Small intestine (tissue), 7 donors: ENCODE data around the gene TMEM154. TPM values are rescaled to one million over a fixed set of nuclear protein-coding genes. Genes with fewer than 3 reads are reported as not detected.

Source experiments
- DNase-seq, 2 donors: peaks; one replicate each; pipeline versions ENCODE4 v3.0.0 to v3.0.0-alpha.2; 2013
- FAIRE-seq: peaks from 2 replicates; lab custom pipeline; 2012; peaks lifted over from hg19 to GRCh38; lab: Jason Lieb, UNC
- H3K27ac ChIP-seq, 3 donors: one replicate each; pipeline ENCODE4 v1.5.1; 2013; ENCODE audit warnings: low read length in 2 of 3, mild to moderate bottlenecking in 2 of 3, control low read depth in 1 of 3, inconsistent platforms in 1 of 3, low read depth in 1 of 3, moderate library complexity in 1 of 3
- H3K27me3 ChIP-seq, 3 donors: one replicate each; pipeline ENCODE4 v1.6.1; 2013; ENCODE audit warnings: low read length in 3 of 3, inconsistent platforms in 1 of 3; ENCODE audit not compliant: control insufficient read depth in 3 of 3, insufficient read depth in 3 of 3
- H3K36me3 ChIP-seq, 3 donors: one replicate each; pipeline ENCODE4 v1.6.1; 2013; ENCODE audit warnings: low read length in 3 of 3, inconsistent platforms in 1 of 3, low read depth in 1 of 3, mild to moderate bottlenecking in 1 of 3, moderate library complexity in 1 of 3; ENCODE audit not compliant: control insufficient read depth in 3 of 3, insufficient read depth in 2 of 3
- H3K4me1 ChIP-seq, 3 donors: one replicate each; pipeline ENCODE4 v1.6.1; 2013; ENCODE audit warnings: low read length in 2 of 3, inconsistent platforms in 1 of 3, low read depth in 1 of 3, mild to moderate bottlenecking in 1 of 3, moderate library complexity in 1 of 3; ENCODE audit not compliant: control insufficient read depth in 3 of 3, insufficient read depth in 2 of 3
- H3K4me3 ChIP-seq, 3 donors: one replicate each; pipeline ENCODE4 v1.5.1; 2013; ENCODE audit warnings: low read length in 3 of 3, control low read depth in 1 of 3, inconsistent platforms in 1 of 3, low read depth in 1 of 3, mild to moderate bottlenecking in 1 of 3, moderate library complexity in 1 of 3
- H3K9me3 ChIP-seq, 2 donors: one replicate each; pipeline ENCODE4 v1.6.1; 2013; ENCODE audit warnings: low read depth in 1 of 2, low read length in 1 of 2; ENCODE audit not compliant: control insufficient read depth in 2 of 2, insufficient read depth in 1 of 2
- WGBS, 3 donors: extraction: QIAGEN DNeasy Blood & Tissue Kit; methylation state at CpG; one replicate each; pipeline ENCODE4 v1.1.7; 2013; 5-methylcytosine and 5-hydroxymethylcytosine counted together
- polyA plus RNA-seq, 4 donors: library from polyadenylated mRNA; stranded (reverse) in 3 of 4; unstranded in 1 of 4; fragments of 200-250 nt in 3 of 4; fragments of 120-200 nt in 1 of 4; gene quantifications; one replicate each; pipeline versions ENCODE4 v1.2.1 to v1.2.3, GENCODE V29; 2013
- donor health status: healthy with polysubstance abuse.
- donor health status: control.
- donor health status: control.
- donor health status: Bipolar disorder and iron deficiency.
- donor health status: healthy.

Gene TMEM154
- polyA plus RNA-seq, 4 donors: under 0.01 to 3.8 (median 0.91) TPM

- H3K4me3 ChIP-seq: no peak overlapping the region
- WGBS, 3 donors: 50 to 69% (median 57%) methylated on average over 7 of the region's 7 CpGs
- no peak for FAIRE-seq
- H3K27ac ChIP-seq: no peak overlapping the region
- H3K9me3 ChIP-seq: peaks cover 1 to 25% of the 10 kb centered on the region in 2 donors
- no peaks in the 10 kb centered on the region for H3K27me3 ChIP-seq
- H3K4me1 ChIP-seq: peaks cover 0 to 15% (median 0%) of the 10 kb centered on the region in 3 donors
- H3K36me3 ChIP-seq: no peaks in the 10 kb centered on the region
- peak; percentile 51 to 66 for DNase-seq
Observed at GRCh38 chr4:152655272-152656129, 24.3 kb downstream of the TMEM154 start.

GRCh38 chr4:152652102-152652501 is 27.7 kb downstream of the TMEM154 start:
- DNase-seq (peak in 1 of 2 donors; percentile 36), FAIRE-seq (peak; percentile 84)
- Histone ChIP-seq H3K4me3 (no peak overlapping the region), H3K36me3 (no peaks in the 10 kb centered on the region), H3K9me3 (peaks cover 0 to 18% of the 10 kb centered on the region in 2 donors), H3K27ac (peak overlapping the region in 1 of 3 donors; percentile 35), H3K4me1 (peaks cover 0 to 15% (median 0%) of the 10 kb centered on the region in 3 donors), H3K27me3 (no peaks in the 10 kb centered on the region)
- 32 to 70% (median 32%) methylated on average over 1 of the region's 1 CpG for WGBS, 3 donors

- Histone ChIP-seq H3K36me3 (no peaks in the 10 kb centered on the region), H3K9me3 (peaks cover 0 to 17% of the 10 kb centered on the region in 2 donors), H3K27ac (peak overlapping the region in 1 of 3 donors; percentile 35), H3K27me3 (no peaks in the 10 kb centered on the region), H3K4me3 (no peak overlapping the region), H3K4me1 (peaks cover 0 to 15% (median 0%) of the 10 kb centered on the region in 3 donors)
- FAIRE-seq (no peak), DNase-seq (peak in 1 of 2 donors; percentile 15)
Observed at GRCh38 chr4:152651473-152652060, 28.2 kb downstream of the TMEM154 start.

GRCh38 chr4:152646221-152646620 is 33.6 kb downstream of the TMEM154 start:
- WGBS, 3 donors: 80 to 89% (median 82%) methylated on average over 3 of the region's 3 CpGs
- Histone ChIP-seq H3K27ac (no peak overlapping the region), H3K4me3 (no peak overlapping the region), H3K4me1 (peaks cover 0 to 10% (median 0%) of the 10 kb centered on the region in 3 donors), H3K9me3 (no peaks in the 10 kb centered on the region), H3K36me3 (no peaks in the 10 kb centered on the region), H3K27me3 (no peaks in the 10 kb centered on the region)
- FAIRE-seq (no peak), DNase-seq (no peak)

GRCh38 chr4:152644130-152644529 is 35.7 kb downstream of the TMEM154 start:
- WGBS, 3 donors: 52 to 55% (median 53%) methylated on average over 4 of the region's 4 CpGs

GRCh38 chr4:152643153-152644035 is 36.4 kb downstream of the TMEM154 start:
- DNase-seq: peak; percentile 70 to 71
- Histone ChIP-seq H3K27me3 (no peaks in the 10 kb centered on the region), H3K36me3 (no peaks in the 10 kb centered on the region), H3K4me1 (peaks cover 0 to 10% (median 0%) of the 10 kb centered on the region in 3 donors), H3K27ac (peak overlapping the region in 1 of 3 donors; percentile 45), H3K9me3 (no peaks in the 10 kb centered on the region), H3K4me3 (no peak overlapping the region)
- FAIRE-seq: no peak
- WGBS, 3 donors: 26 to 45% (median 44%) methylated on average over 8 of the region's 8 CpGs

More at GRCh38 chr4:152644130-152644529, 35.7 kb downstream of the TMEM154 start:
- peak overlapping the region in 1 of 3 donors; percentile 26 for H3K27ac ChIP-seq
- H3K4me1 ChIP-seq: peaks cover 0 to 10% (median 0%) of the 10 kb centered on the region in 3 donors
- no peaks in the 10 kb centered on the region for H3K27me3 ChIP-seq
- H3K4me3 ChIP-seq: no peak overlapping the region
- FAIRE-seq: no peak
- no peaks in the 10 kb centered on the region for H3K9me3 ChIP-seq
- no peaks in the 10 kb centered on the region for H3K36me3 ChIP-seq
- DNase-seq: no peak

GRCh38 chr4:152640058-152640921 is 39.5 kb downstream of the TMEM154 start:
- no peak overlapping the region for H3K4me3 ChIP-seq
- no peaks in the 10 kb centered on the region for H3K27me3 ChIP-seq
- DNase-seq (peak; percentile 43), FAIRE-seq (peak; percentile 19)
- H3K4me1 ChIP-seq: peaks cover 0 to 10% (median 0%) of the 10 kb centered on the region in 3 donors
- 36 to 54% (median 49%) methylated on average over 8 of the region's 8 CpGs for WGBS, 3 donors
- no peak overlapping the region for H3K27ac ChIP-seq
- no peaks in the 10 kb centered on the region for H3K36me3 ChIP-seq
- no peaks in the 10 kb centered on the region for H3K9me3 ChIP-seq
